Measurements from ENCODE around the gene HNRNPUL1. TPM values are rescaled to one million over a fixed set of nuclear protein-coding genes. Genes with fewer than 3 reads are reported as not detected.

HNRNPUL1 gene
- total and polyA plus RNA-seq, 9 of the 15 experiments (the other 6 are each of a cell fraction or from before 2014, with no cell fraction given) = 7.3 to 211 (median 85.0) TPM

GRCh38 chr19:41321600-41322270 lies 57.6 kb downstream of the HNRNPUL1 start:
- no peak overlapping the region for H3K4me2 ChIP-seq (ENCODE audit: insufficient read depth, low read length)
- DNase-seq (ENCODE audit: extremely low read depth in 1 of 4, low spot score in 3 of 4) (peak; percentile 65 to 77 (median 68)), ATAC-seq (peak; percentile 43), FAIRE-seq (peak; percentile 88)
- H3K27ac ChIP-seq (ENCODE audit: extremely low read depth, low read depth, low read length) = peak overlapping the region; percentile 95; the same call in 1 of the 3 replicates
- intact Hi-C loops (cut with micrococcal nuclease) = loop anchor here (5.0 to 10.0 kb wide), 2 partner anchors 116 to 243 kb away; partner anchors contain the start of gene DMAC2
- peaks cover 79% of the 10 kb centered on the region for H3K36me3 ChIP-seq (ENCODE audit: control insufficient read depth, insufficient read depth, low read length)
- BruUV-seq (replicated peaks) = no TSS peak
- 31% methylated on average over 10 of the region's 10 CpGs for WGBS (ENCODE audit: insufficient coverage, low coverage, missing lambda C conversion rate)
- H4K20me1 ChIP-seq (replicated peaks; ENCODE audit: control insufficient read depth, insufficient read depth, low read length) = peaks cover 6% of the 10 kb centered on the region; the same call in 1 of the 2 replicates
- ChIA-PET CTCF (ENCODE audit: low intra/inter-chr PET ratio) (no interaction called here), POLR2A (interaction anchor here (0.6 to 1.2 kb wide), 5 partner anchors 11 to 572 kb away, joined by 3 to 7 read pairs (median 4); partner anchors contain the start of gene CCDC97)
- no peak overlapping the region for H3K4me3 ChIP-seq
- no peaks in the 10 kb centered on the region for H3K27me3 ChIP-seq (ENCODE audit: control insufficient read depth in 2 of 2, insufficient read depth in 2 of 2, low read length in 2 of 2)
- no peaks in the 10 kb centered on the region; the same call in 1 of the 2 replicates for H3K9me3 ChIP-seq (replicated peaks; ENCODE audit: control insufficient read depth, insufficient read depth, low read depth, low read length)
- peak overlapping the region in 1 of 2 experiments; percentile 92; a peak in 1 of 4 replicates for H3K9ac ChIP-seq (ENCODE audit: insufficient read depth in 1 of 2, low read depth in 2 of 2, low read length in 2 of 2)
- H2AFZ ChIP-seq (ENCODE audit: low read depth, low read length) = no peak overlapping the region
- in situ Hi-C loops (cut with MboI) = loop anchor here (25.0 kb wide), 1 partner anchor 241 kb away; no protein-coding TSS in a partner anchor
- peaks cover 34% of the 10 kb centered on the region for H3K79me2 ChIP-seq (ENCODE audit: control insufficient read depth, insufficient read depth, low read length)
- peaks cover 9% of the 10 kb centered on the region for H3K9me1 ChIP-seq (ENCODE audit: control insufficient read depth, insufficient read depth, low read length)
- H3K4me1 ChIP-seq (replicated peaks in 1 of 2; ENCODE audit: control insufficient read depth in 2 of 2, insufficient read depth in 2 of 2, low read length in 2 of 2) = peaks cover 52 to 63% of the 10 kb centered on the region in 2 experiments
- TF ChIP-seq SMARCA4 (IDR thresholded peaks at IDR 0.05) (peak; percentile 48; the same call in 1 of the 2 replicates), DPF2 (IDR thresholded peaks at IDR 0.05) (peak; percentile 49), ATF3 (IDR thresholded peaks at IDR 0.05) (peak; percentile 85), ATF3 (CRISPR knock-in tag; conservative IDR thresholded peaks at IDR 0.05) (no peak; the same call in 1 of the 2 replicates), TEAD2 (tag; IDR thresholded peaks at IDR 0.05) (peak; percentile 81), ZBTB5 (IDR thresholded peaks at IDR 0.05) (no peak), ID3 (CRISPR knock-in tag; IDR thresholded peaks at IDR 0.05) (no peak), ID3 (tag; IDR thresholded peaks at IDR 0.05) (peak; percentile 20; the same call in 1 of the 2 replicates), ZNF133 (CRISPR knock-in tag; IDR thresholded peaks at IDR 0.05) (no peak), ZNF592 (IDR thresholded peaks at IDR 0.05) (peak; percentile 69; the same call in 1 of the 2 replicates), CBFA2T3 (IDR thresholded peaks at IDR 0.05) (peak; percentile 39), TEAD4 (IDR thresholded peaks at IDR 0.05; ENCODE audit: low read length) (peak; percentile 92), TEAD4 (CRISPR knock-in tag; IDR thresholded peaks at IDR 0.05; ENCODE audit: borderline replicate concordance) (peak; percentile 98)

Measured in K562 (cell line).